HG02642 (cell line): ENCODE measurements around the gene CRTC1.
"Not testable (repeated sequence)": the region's sequence is repeated elsewhere in the genome, so short reads cannot be mapped to it uniquely, and the experiment has no call there.

ENCODE experiments used
- ATAC-seq: cut with Tn5 transposase; IDR thresholded peaks from one replicate; pipeline ENCODE4 v1.9.1; 2021; ENCODE audit warnings: mild to moderate bottlenecking; ENCODE audit not compliant: unreplicated experiment, poor library complexity

CRTC1 gene

GRCh38 chr19:18668252-18668631 lies 15.2 kb upstream of the CRTC1 start:
- no peak for ATAC-seq

DNA sequence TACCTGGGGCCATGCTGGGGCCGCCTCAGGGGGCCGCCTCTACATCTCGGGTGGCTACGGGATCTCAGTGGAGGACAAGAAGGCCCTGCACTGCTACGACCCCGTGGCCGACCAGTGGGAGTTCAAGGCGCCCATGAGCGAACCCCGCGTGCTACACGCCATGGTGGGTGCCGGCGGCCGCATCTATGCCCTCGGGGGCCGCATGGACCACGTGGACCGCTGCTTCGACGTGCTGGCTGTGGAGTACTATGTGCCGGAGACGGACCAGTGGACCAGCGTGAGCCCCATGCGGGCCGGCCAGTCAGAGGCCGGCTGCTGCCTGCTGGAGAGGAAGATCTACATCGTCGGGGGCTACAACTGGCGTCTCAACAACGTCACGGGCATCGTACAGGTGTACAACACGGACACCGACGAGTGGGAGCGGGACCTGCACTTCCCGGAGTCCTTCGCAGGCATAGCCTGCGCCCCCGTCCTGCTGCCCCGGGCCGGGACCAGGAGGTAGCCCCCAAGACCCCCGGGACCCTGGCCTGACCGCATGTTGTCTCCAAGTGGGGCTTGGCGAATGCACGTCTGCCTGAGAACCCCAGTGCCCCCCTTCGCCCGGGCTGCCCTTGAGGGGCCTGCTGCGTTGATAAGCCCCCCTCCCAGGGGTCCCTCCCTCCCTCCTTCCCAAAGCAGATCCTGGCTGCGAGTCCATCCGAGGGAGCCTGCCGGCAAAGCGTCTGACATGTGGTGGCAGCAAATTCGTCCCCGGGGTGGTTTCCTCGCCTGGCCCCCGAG lies 14.5 kb upstream of the CRTC1 start:
- ATAC-seq: no peak

GRCh38 chr19:18669524-18669817 lies 14.0 kb upstream of the CRTC1 start:
- no peak for ATAC-seq

DNA sequence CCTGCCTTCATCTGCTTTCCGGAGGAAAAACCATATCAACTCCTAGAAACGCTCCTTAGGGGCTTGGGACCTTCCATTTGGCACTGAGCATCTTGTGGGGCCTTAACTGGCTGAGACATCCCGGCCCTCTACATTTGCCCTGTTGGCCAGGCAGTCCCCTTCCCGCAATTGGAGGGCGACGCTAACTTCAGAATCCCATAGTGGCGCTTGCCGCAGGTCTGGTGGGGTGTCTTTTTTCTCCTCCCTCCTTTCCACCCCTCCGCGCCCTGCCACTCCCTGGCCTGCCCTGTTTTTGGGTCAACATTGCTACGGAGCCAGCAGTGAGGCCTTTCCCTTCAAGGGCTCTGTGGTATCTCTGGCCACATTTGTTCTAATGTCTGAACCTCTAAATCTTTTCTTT lies 13.6 kb upstream of the CRTC1 start:
- no peak for ATAC-seq

GRCh38 chr19:18670312-18670711 lies 13.2 kb upstream of the CRTC1 start:
- ATAC-seq: no peak

GRCh38 chr19:18671303-18672043 lies 12.0 kb upstream of the CRTC1 start:
- ATAC-seq: no peak

DNA sequence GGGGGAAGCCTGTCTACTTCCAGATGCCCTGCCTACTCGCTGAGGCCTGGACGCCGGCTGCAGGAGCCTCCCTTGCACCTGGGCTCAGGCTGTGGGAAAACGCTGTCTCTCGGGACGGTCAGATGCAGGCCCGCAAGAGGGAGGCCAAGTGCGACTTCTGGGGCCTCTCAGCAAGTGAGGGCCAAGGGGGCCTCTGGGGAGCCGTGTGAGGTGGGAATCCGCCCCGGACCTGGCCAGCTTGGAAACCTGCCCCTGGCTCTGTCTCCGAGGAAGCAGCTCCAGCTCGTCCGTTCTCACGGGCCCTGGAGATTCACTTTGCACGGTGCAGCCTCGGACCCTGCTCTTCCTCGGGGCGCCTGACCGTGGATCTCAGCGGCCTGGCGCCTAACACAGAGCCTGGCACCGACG lies 11.4 kb upstream of the CRTC1 start:
- ATAC-seq: no peak

DNA sequence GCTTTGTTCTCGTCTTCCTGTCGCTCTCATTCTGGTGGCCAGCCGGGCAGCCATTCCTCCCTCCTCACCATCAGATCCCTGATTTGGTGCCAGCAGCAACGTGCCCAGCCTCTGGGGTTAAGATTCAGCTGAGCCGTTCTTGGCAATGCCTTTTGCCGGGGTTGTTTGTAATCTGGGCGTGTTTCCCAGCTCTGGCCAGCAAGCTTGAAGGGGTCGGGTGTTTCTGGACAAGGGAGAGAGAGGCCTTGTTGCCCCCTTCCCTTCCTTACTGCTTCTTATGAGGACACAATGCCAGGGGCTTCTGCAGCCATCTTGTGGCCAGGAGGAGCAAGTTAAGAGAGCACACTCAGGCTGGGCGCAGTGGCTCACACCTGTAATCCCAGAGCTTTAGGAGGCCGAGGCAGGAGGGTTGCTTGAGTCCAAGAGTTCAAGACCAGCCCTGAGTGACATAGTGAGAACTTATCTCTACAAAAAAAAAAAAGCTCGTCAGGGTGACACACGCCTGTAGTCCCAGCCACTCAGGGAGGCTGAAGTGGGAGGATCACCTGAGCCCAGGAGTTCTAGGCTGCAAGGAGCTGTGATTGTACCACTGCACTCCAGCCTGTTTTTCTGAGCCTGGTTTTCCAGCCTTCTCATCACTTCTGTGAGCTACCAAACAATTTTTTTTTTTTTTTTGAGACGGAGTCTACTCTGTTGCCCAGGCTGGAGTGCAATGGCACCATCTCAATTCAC lies 10.7 kb upstream of the CRTC1 start:
- no peak for ATAC-seq

DNA sequence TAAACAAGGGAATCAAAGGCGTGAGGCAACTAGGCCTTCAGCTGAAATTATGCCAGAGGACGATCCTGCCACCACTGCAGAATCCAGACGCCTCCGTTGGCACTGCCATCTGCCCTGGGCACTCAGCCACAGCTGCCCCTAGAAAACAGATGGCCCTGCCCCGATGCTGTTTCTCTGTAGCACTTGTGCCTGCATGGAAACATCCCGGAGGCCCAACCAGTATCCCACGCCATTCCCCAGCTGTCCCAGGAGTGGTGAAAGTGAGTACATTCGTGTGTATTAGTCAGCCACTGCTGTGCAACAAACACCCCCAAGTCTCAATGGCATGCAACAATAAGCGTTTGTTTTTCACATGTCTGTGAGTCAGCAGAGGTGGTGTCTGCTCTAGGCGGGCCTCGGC lies 8.9 kb upstream of the CRTC1 start:
- ATAC-seq: no peak

DNA sequence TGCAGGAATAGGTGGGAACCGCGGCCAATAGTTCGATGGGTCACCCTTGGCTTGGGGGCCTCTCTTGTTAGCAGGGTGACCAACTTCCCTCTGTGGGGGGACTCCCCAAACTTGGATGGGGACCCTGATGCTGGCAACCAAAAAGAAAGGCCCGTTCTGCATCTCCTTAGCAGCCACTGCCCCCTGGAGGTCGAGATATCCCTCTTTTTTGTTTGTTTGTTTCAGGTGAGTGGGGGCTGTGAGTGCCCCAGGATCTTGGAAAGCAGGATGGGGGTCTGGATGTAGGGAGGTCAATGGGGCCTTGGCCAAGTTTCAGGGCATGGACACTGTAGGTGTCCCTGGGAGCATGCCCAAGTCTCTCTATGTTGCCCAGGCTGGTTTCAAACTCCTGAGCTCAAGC lies 7.7 kb upstream of the CRTC1 start:
- ATAC-seq: no peak

DNA sequence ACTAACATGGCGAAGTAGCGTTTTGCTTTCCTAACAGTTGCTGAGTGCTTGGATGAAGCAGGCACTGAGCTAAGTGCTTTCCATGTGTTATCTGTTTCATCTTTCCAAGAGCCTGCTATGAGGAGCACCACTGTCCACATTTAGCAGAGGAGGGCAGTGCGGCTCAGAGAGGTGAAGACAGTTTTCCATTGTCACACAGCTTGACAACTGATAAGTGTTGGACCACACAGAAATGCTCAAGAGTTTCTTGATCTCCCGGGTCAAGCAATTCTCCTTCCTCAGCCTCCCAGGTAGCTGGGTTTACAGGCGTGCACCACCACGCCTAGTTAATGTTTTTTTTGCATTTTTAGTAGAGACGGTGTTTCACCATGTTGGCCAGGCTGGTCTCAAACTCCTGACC lies 6.8 kb upstream of the CRTC1 start:
- ATAC-seq: no peak

- no peak for ATAC-seq
These were observed 6.3 kb upstream of the CRTC1 start for GRCh38 chr19:18677156-18677555.

- ATAC-seq: not testable (repeated sequence)
These were observed 3.3 kb upstream of the CRTC1 start for GRCh38 chr19:18680148-18680547.

GRCh38 chr19:18682807-18683108 lies 722 bp upstream of the CRTC1 start:
- no peak for ATAC-seq

- ATAC-seq: no peak
These were observed 620 bp downstream of the CRTC1 start for GRCh38 chr19:18683958-18684641.

DNA sequence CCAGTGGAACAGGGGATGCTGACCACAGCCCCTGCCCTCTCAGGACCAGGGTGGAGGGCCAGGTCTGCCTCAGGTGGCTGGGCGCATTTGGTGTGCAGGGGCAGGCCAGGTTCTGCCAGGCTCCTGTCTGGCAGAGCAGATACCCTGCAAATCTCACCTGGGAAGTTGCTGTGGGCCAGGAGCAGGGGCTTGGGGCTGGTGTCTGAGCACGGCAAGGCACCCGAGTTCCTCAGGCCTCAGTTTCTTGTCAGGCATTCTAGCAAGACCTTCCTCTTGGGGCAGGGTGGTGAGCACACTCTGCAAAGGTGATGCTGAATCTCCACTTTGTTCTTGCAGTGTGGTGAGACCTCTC lies 1.1 kb downstream of the CRTC1 start:
- ATAC-seq: no peak

- ATAC-seq: no peak
These were observed 2.2 kb downstream of the CRTC1 start for GRCh38 chr19:18685597-18686190.

DNA sequence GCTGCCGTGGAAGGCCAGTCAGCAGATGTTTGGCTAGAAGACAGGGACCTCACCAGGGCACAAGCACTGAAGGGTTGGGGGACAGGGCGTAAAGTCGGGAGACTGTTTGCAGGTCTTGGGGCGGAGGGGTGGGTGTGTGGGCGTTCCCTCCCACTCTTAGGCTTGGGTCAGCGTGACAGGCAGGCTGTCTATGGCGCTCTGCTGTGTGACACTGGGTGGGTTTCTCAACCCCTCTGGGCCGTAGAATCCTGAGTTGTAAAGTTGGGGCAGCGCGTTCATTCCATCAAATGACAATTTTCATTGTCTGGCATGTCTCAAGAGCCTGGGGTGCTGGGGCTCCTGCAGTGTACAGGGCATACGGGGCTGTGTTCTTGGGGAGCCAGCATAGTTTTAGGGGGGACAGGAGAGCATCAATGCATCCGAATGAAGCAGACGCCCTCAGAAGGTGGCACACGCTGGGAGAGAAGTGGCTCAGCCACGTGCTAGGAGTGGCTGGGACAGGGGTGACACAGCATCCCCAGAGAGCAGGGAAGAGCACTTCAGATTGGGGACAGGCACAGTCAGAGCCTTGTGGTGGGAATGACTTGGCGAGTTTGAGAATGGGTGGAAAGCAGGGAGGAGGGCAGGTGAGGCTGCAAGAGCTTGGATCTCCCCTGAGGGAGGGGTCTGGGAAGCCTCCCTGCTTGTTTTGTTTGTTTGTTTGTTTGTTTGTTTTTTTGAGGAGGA lies 4.4 kb downstream of the CRTC1 start:
- ATAC-seq: no peak

DNA sequence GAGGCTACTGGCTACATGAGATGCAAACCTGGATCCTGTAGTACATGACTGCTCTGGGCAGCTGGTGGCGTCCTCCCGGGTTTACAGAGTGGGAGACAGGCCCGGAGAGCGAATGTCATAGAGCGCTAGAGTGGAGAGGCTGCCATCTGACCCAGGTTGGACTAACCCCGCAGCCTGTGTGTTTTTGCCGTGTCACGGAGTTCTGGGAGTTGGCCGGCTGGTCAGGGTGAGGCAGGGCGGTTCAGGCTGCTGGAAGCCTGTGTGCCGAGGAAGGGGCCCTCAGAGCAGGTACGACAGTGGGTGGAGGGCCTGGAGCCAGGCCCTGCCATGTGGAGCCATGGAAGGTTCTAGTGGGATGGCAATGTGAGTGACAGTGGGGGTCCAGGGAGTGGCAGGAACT lies 12.5 kb downstream of the CRTC1 start:
- ATAC-seq: no peak

GRCh38 chr19:18697680-18698079 lies 14.2 kb downstream of the CRTC1 start:
- ATAC-seq: no peak
